ENCODE measurements around the gene SCAMP2. TPM values are rescaled to one million over a fixed set of nuclear protein-coding genes. Genes with fewer than 3 reads are reported as not detected.

Gene SCAMP2
- total RNA-seq, 2 donors from 2014 or later, result 47.5 to 50.9 TPM

GRCh38 chr15:74858369-74858740 is 14.8 kb downstream of the SCAMP2 start:
- Mint-ChIP-seq H3K36me3 (ENCODE audit: low read depth) (peaks cover 2% of the 10 kb centered on the region), H3K4me1 (no peaks in the 10 kb centered on the region), H3K27ac (no peak overlapping the region), H3K4me3 (no peak overlapping the region), H3K27me3 (ENCODE audit: insufficient read depth) (no peaks in the 10 kb centered on the region), H3K9me3 (no peaks in the 10 kb centered on the region)
- peaks cover 5% of the 10 kb centered on the region for H3K36me3 ChIP-seq (ENCODE audit: control insufficient read depth, insufficient read depth, low read length)
- no peaks in the 10 kb centered on the region for H3K4me1 ChIP-seq (ENCODE audit: control insufficient read depth, insufficient read depth, low read length)
- TF ChIP-seq CTCF (conservative IDR thresholded peaks at IDR 0.05), result no peak
- no peak overlapping the region for H3K27ac ChIP-seq (ENCODE audit: low read depth, low read length)
- H3K9ac ChIP-seq (ENCODE audit: extremely low read depth, low read length, poor library complexity, severe bottlenecking), result no peak overlapping the region
- no peaks in the 10 kb centered on the region for H3K27me3 ChIP-seq (ENCODE audit: control insufficient read depth, insufficient read depth, low read length, poor library complexity, severe bottlenecking)
- DNase-seq, result no peak
- WGBS, 2 experiments (ENCODE audit: insufficient coverage in 1 of 2, insufficient read length in 1 of 2), result 80 to 98% methylated on average over 2 to 4 of the region's 4 CpGs
- H3K9me3 ChIP-seq (ENCODE audit: control insufficient read depth, low read length), result no peaks in the 10 kb centered on the region
- H3K4me3 ChIP-seq (ENCODE audit: low read length), result no peak overlapping the region

GRCh38 chr15:74857671-74858368 is 15.3 kb downstream of the SCAMP2 start:
- 89 to 96% methylated on average over 9 of the region's 9 CpGs for WGBS, 2 experiments (ENCODE audit: insufficient coverage in 1 of 2, insufficient read length in 1 of 2)
- no peak for TF ChIP-seq CTCF (conservative IDR thresholded peaks at IDR 0.05)

GRCh38 chr15:74857082-74857655 is 16.0 kb downstream of the SCAMP2 start:
- WGBS, 2 experiments (ENCODE audit: insufficient coverage in 1 of 2, insufficient read length in 1 of 2), result 91 to 96% methylated on average over 4 to 5 of the region's 5 CpGs
- no peak overlapping the region for H3K4me3 Mint-ChIP-seq
- peaks cover 17% of the 10 kb centered on the region for H3K36me3 ChIP-seq (ENCODE audit: control insufficient read depth, insufficient read depth, low read length)

More at GRCh38 chr15:74857671-74858368, 15.3 kb downstream of the SCAMP2 start:
- Histone ChIP-seq H3K9ac (ENCODE audit: extremely low read depth, low read length, poor library complexity, severe bottlenecking) (no peak overlapping the region), H3K4me1 (ENCODE audit: control insufficient read depth, insufficient read depth, low read length) (no peaks in the 10 kb centered on the region), H3K4me3 (ENCODE audit: low read length) (no peak overlapping the region), H3K27me3 (ENCODE audit: control insufficient read depth, insufficient read depth, low read length, poor library complexity, severe bottlenecking) (no peaks in the 10 kb centered on the region), H3K27ac (ENCODE audit: low read depth, low read length) (no peak overlapping the region), H3K36me3 (ENCODE audit: control insufficient read depth, insufficient read depth, low read length) (peaks cover 11% of the 10 kb centered on the region), H3K9me3 (ENCODE audit: control insufficient read depth, low read length) (no peaks in the 10 kb centered on the region)
- Mint-ChIP-seq H3K9me3 (no peaks in the 10 kb centered on the region), H3K36me3 (ENCODE audit: low read depth) (peaks cover 6% of the 10 kb centered on the region), H3K27ac (no peak overlapping the region), H3K4me1 (no peaks in the 10 kb centered on the region), H3K4me3 (no peak overlapping the region), H3K27me3 (ENCODE audit: insufficient read depth) (no peaks in the 10 kb centered on the region)
- DNase-seq, result no peak

More at GRCh38 chr15:74857082-74857655, 16.0 kb downstream of the SCAMP2 start:
- H3K27me3 Mint-ChIP-seq (ENCODE audit: insufficient read depth), result no peaks in the 10 kb centered on the region
- no peak for DNase-seq
- no peaks in the 10 kb centered on the region for H3K9me3 Mint-ChIP-seq
- no peak overlapping the region for H3K27ac Mint-ChIP-seq
- Histone ChIP-seq H3K4me1 (ENCODE audit: control insufficient read depth, insufficient read depth, low read length) (no peaks in the 10 kb centered on the region), H3K27ac (ENCODE audit: low read depth, low read length) (no peak overlapping the region), H3K27me3 (ENCODE audit: control insufficient read depth, insufficient read depth, low read length, poor library complexity, severe bottlenecking) (no peaks in the 10 kb centered on the region), H3K9ac (ENCODE audit: extremely low read depth, low read length, poor library complexity, severe bottlenecking) (no peak overlapping the region), H3K4me3 (ENCODE audit: low read length) (no peak overlapping the region), H3K9me3 (ENCODE audit: control insufficient read depth, low read length) (no peaks in the 10 kb centered on the region)
- TF ChIP-seq CTCF (conservative IDR thresholded peaks at IDR 0.05), result no peak
- H3K4me1 Mint-ChIP-seq, result no peaks in the 10 kb centered on the region
- H3K36me3 Mint-ChIP-seq (ENCODE audit: low read depth), result peaks cover 9% of the 10 kb centered on the region
